ENCODE results near the gene ORC1. TPM values are rescaled to one million over a fixed set of nuclear protein-coding genes. Genes with fewer than 3 reads are reported as not detected.

Gene ORC1
- total RNA-seq, 1 donor from 2014 or later = not detected

- intact Hi-C loops (cut with DNase I) = loop anchor here (1.0 to 10.0 kb wide), 7 partner anchors 38 to 958 kb away; partner anchors contain the start of genes BTF3L4, COA7, CPT2 and ECHDC2
- TF ChIP-seq, protein P1, sequence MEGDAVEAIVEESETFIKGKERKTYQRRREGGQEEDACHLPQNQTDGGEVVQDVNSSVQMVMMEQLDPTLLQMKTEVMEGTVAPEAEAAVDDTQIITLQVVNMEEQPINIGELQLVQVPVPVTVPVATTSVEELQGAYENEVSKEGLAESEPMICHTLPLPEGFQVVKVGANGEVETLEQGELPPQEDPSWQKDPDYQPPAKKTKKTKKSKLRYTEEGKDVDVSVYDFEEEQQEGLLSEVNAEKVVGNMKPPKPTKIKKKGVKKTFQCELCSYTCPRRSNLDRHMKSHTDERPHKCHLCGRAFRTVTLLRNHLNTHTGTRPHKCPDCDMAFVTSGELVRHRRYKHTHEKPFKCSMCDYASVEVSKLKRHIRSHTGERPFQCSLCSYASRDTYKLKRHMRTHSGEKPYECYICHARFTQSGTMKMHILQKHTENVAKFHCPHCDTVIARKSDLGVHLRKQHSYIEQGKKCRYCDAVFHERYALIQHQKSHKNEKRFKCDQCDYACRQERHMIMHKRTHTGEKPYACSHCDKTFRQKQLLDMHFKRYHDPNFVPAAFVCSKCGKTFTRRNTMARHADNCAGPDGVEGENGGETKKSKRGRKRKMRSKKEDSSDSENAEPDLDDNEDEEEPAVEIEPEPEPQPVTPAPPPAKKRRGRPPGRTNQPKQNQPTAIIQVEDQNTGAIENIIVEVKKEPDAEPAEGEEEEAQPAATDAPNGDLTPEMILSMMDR (IDR thresholded peaks at IDR 0.05) = no peak
- DNase-seq (ENCODE audit: low spot score in 2 of 2) = no peak
- peak overlapping the region; percentile 90 to 94 for H3K4me3 ChIP-seq
- no peaks in the 10 kb centered on the region for H3K9me3 ChIP-seq
- peaks cover 2 to 14% of the 10 kb centered on the region in 2 donors for H3K4me1 ChIP-seq
- no peaks in the 10 kb centered on the region for H3K27me3 ChIP-seq
- H3K27ac ChIP-seq = peak overlapping the region; percentile 92 to 96
- peaks cover 16 to 19% of the 10 kb centered on the region in 2 donors for H3K36me3 ChIP-seq
Observed at GRCh38 chr1:52366517-52366827, 37.8 kb downstream of the ORC1 start.

DNA sequence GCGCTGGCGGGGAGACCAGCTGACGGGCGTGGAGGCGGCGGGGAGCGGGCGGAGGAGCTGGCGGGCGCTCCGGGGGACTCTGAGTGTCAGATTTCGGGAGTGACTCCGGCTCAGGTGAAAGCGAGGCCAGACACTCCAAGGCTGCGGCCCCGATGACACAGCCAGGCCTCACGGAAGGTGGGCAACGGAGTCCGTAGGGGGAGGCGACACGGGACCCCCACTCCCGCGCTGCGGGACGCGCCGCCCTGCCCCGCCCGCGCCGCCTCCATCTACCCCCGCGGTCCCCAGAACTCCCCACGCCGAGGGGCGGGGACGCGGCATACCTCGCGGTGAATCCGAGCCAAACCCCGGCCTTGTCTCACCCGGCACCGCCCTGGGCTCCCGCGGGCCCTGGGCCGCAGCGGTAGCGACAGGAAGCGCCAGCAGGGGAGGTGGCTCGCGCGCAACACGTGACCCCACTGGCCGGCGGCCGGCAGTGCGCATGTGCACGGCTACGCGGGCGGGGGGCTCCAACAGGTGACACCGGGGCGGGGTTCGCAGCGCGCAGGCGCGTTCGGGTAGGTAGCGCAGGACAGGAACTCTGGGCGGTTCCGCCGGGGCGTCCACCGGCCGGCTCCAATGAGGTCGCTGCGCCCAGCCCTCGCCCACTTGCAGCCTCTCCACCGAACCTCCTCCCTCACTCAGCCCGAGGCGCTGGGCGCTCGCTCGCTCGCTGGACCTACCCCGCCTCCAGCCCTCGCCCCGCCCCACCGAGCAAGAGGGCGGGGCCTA lies 38.3 kb downstream of the ORC1 start, which contains the start of gene CC2D1B:
Gene CC2D1B, minus strand, starts transcription at position 460 of the 771 bp plus-strand sequence. CDS start 1,585 bp downstream, outside the sequence.
- TF ChIP-seq, protein P1 (IDR thresholded peaks at IDR 0.05) = peak in 1 of 3 experiments; percentile 34
- Histone ChIP-seq H3K27me3 (no peaks in the 10 kb centered on the region), H3K27ac (peak within 1 kb of the TSS; percentile 92 to 96), H3K4me3 (peak within 1 kb of the TSS; percentile 90 to 94), H3K4me1 (peaks cover 2 to 14% of the 10 kb centered on the region in 2 donors), H3K9me3 (no peaks in the 10 kb centered on the region), H3K36me3 (peaks cover 22 to 24% of the 10 kb centered on the region in 2 donors)
- intact Hi-C loops (cut with DNase I) = loop anchor here (1.0 to 10.0 kb wide), 8 partner anchors 38 to 959 kb away; partner anchors contain the start of genes BTF3L4, COA7, CPT2 and ECHDC2
- DNase-seq (ENCODE audit: low spot score in 2 of 2) = peak; percentile 96 to 99

DNA sequence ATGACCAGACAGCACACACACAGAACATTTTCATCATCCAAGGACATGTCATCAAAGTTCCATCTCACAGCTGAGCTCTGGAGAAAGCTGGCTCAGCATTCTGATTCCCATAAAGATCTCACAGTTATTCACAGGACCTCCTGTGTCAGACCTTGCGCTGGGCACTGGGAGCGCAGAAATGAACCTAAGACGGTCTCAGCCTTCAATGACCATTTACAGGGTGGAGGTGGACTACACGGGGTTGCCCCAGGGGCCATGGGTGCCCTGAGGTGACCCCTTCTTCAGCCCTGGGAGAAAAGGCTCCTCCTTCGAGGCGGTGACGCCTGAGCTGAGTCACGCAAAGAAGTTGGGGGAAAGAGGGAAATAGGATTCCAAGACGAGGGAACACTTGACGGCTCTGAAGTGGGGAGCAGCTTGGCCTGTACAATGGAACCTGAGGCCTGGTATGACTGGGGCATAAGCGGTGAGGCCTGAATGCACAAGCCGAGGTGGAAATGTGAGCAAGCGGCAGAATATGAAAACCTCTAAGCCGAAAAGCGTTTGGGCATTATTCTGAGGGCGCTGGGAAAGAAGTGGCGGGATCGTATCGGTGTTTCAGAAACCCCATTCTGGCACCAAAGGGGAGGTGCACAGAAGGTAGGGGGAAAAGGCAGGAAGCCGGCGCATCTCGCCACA lies 39.0 kb downstream of the ORC1 start:
- Histone ChIP-seq H3K4me1 (peaks cover 2 to 14% of the 10 kb centered on the region in 2 donors), H3K27ac (peak overlapping the region; percentile 92 to 96), H3K4me3 (peak overlapping the region; percentile 90 to 94), H3K27me3 (no peaks in the 10 kb centered on the region), H3K36me3 (peaks cover 29 to 31% of the 10 kb centered on the region in 2 donors), H3K9me3 (no peaks in the 10 kb centered on the region)
- peak; percentile 53 to 86 for DNase-seq (ENCODE audit: low spot score in 2 of 2)
- TF ChIP-seq, protein P1 (IDR thresholded peaks at IDR 0.05) = no peak
- intact Hi-C loops (cut with DNase I) = loop anchor here (1.0 to 10.0 kb wide), 7 partner anchors 224 to 960 kb away; partner anchors contain the start of genes BTF3L4, COA7, CPT2 and ECHDC2

- H3K27me3 ChIP-seq = no peaks in the 10 kb centered on the region
- intact Hi-C loops (cut with DNase I) = loop anchor here (10.0 kb wide), 3 partner anchors 560 to 960 kb away; partner anchors contain the start of genes CPT2, ECHDC2, LRP8 and SCP2
- H3K4me3 ChIP-seq = peak overlapping the region; percentile 90 to 94
- TF ChIP-seq, protein P1 (IDR thresholded peaks at IDR 0.05) = no peak
- H3K27ac ChIP-seq = peak overlapping the region; percentile 92 to 96
- H3K9me3 ChIP-seq = no peaks in the 10 kb centered on the region
- H3K36me3 ChIP-seq = peaks cover 38 to 40% of the 10 kb centered on the region in 2 donors
- peaks cover 2 to 14% of the 10 kb centered on the region in 2 donors for H3K4me1 ChIP-seq
- DNase-seq (ENCODE audit: low spot score in 2 of 2) = no peak
Observed at GRCh38 chr1:52364235-52364839, 39.9 kb downstream of the ORC1 start.

GRCh38 chr1:52360595-52360968 lies 43.6 kb downstream of the ORC1 start:
- H3K36me3 ChIP-seq = peaks cover 75 to 78% of the 10 kb centered on the region in 2 donors
- no peak for DNase-seq (ENCODE audit: low spot score in 2 of 2)

More at GRCh38 chr1:52360595-52360968, 43.6 kb downstream of the ORC1 start:
- intact Hi-C loops (cut with DNase I) = loop anchor here (10.0 kb wide), 3 partner anchors 564 to 964 kb away; partner anchors contain the start of genes CPT2, ECHDC2, LRP8 and SCP2
- TF ChIP-seq, protein P1 (IDR thresholded peaks at IDR 0.05) = no peak
- no peaks in the 10 kb centered on the region for H3K27me3 ChIP-seq
- no peaks in the 10 kb centered on the region for H3K9me3 ChIP-seq
- H3K27ac ChIP-seq = no peak overlapping the region
- no peak overlapping the region for H3K4me3 ChIP-seq
- peaks cover 2 to 10% of the 10 kb centered on the region in 2 donors for H3K4me1 ChIP-seq
